Medulla oblongata (tissue), 1 donor: ENCODE measurements around the gene CSMD2.

Experiments used
- DNase-seq: peaks from one replicate; pipeline ENCODE4 v3.0.0-alpha.2; 2015; ENCODE audit errors: extremely low spot score

The CSMD2 gene

GRCh38 chr1:33962061-33962460, 203.0 kb downstream of the CSMD2 start:
- DNase-seq = no peak

DNA sequence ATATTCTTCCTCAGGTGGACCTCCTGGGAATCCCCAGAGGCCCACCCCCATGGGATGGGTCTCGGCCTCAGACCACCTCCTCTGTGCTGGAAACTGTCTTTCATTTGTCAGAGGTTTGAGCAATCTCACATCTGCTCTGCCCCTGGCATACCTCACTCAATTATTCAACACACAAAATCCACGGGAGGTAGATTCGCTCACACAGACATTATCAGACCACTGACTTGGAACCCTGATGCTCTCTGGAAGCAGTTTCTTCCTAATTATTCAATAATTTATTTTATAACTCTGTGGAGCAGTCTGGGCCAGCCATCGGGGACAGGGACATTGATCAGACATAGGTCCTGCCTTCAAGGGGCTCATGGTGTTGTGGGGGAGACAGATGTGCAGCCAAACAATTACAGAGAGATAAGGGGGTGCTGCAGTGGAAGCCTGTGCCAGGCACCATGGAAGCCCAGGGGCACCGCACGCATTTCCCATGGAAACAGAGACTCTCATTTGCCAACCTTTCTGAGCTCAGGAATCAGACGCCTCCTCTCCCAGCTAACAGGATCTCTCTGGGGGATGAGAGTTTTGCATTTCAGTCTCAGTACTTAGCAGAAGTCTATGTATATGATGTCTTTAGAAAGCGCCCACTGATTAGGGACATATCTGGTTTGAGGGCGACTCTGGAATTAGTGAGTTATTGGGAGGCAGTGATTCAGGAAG, 204.7 kb downstream of the CSMD2 start:
- DNase-seq = no peak

- DNase-seq = no peak
Measured at GRCh38 chr1:33957854-33958253, 207.2 kb downstream of the CSMD2 start.

- no peak for DNase-seq
Measured at GRCh38 chr1:33955096-33955495, 209.9 kb downstream of the CSMD2 start.

DNA sequence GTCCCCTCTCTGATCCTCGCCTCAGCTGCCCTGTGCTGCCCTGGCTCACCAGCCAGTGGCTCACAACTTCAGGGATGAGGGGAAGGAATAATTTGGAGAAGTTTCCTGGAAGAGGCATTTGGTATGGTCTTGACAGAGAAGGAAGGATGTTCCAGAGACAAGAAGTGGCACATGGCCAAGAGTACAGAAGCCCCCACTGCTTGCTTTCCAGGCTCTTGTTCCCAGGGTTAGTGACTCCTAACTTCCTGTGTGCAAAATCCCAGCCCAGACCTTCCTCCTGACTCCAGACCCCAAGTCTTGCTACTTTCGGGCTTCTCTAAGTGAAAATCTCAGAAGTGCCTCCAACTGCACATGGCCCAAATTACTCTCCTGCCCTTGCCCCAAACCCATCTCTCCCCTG, 215.5 kb downstream of the CSMD2 start:
- no peak for DNase-seq

DNA sequence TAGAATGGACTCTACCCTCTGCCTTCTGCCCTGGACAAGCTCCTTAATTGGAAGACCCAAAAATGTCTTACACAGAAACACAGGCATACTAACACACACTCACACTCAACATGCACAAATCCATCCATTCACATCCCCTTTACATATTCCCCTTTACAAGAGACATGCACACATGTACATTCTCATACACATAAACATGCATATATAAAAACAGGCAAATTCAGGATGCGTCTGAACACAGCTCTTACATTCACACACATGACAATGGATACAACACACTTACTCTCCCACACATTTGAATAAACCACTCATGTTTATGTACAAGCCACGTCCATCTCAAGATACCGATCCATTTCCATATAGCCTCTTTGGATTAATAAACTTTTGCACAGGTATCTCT, 216.7 kb downstream of the CSMD2 start:
- DNase-seq = no peak

DNA sequence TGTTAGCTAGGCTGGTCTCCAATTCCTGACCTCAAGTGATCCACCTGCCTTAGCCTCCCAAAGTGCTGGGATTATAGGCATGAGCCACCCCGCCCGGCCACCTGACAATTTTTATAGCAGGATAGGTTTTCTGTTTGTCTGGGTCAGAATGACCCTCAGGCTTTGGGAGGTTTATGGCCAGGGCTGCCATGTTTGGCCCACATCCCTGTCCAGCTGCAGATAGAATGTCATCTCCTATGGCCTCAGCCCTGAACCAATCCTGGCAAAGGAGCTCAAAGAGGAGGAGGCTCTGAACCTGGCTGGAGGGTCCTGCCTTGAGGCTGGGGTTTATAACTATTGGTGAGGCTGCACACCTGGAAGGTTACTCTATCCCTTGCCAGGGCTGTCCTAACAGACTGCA, 218.2 kb downstream of the CSMD2 start:
- no peak for DNase-seq

DNA sequence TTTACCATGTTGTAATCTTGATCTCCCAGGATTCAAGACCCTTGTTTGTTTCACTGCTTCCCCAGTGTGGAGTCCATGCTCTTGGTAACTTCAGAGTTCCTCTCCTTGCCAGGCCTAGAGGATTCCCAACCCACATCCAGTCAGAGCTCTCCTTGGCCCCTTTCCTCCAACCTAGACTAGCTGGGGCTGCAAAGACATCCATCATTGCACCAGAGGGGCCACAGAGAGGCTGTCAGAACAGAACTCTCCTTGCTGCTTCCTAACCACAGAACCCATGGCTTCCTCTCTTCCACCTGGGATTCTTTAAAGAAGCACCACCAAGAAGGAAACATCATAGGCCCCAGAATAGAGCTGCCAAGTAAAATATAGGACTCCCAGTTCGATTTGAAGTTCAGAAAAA, 220.2 kb downstream of the CSMD2 start:
- no peak for DNase-seq

GRCh38 chr1:33943978-33944377, 221.1 kb downstream of the CSMD2 start:
- DNase-seq = no peak

- DNase-seq = no peak
Measured at GRCh38 chr1:33932871-33933270, 232.2 kb downstream of the CSMD2 start.

GRCh38 chr1:33931111-33931475, 233.9 kb downstream of the CSMD2 start:
- no peak for DNase-seq

DNA sequence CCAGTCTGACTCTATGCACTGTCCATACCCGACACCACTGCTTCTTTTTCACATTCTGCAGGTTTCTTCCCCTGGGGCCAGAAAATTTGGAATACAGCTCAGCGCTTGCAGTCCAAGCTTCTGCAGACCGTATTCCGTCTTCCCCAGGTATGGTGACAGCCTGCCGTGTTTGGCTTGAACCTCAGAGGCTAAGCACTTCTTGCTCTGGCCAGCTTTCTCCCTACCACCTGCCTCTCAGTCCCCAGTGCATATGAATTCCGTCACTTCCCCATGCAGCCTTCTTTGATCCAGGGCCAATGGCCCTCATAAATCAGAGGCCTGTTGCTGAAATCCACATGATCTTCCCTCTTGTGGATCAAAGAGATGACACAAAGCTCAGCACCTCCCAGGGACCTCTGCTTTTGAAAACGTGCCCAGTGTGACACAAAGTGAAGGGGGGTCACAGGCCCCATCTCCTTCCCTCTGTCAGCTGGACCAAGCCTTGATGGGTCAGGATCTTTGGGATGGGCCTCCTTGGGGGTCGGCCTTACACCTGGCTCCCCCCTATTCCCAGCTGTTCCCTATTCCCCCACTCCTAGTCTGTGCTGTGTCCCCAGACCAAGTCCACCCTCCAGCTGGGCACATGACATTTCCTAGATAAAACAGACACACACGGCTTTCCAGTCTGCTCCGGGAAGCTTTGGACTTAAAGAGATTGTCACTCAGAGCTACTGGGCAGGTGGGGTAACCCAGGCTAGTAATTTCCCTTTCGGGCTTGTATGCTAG, 234.5 kb downstream of the CSMD2 start:
- DNase-seq = peak; percentile 5

DNA sequence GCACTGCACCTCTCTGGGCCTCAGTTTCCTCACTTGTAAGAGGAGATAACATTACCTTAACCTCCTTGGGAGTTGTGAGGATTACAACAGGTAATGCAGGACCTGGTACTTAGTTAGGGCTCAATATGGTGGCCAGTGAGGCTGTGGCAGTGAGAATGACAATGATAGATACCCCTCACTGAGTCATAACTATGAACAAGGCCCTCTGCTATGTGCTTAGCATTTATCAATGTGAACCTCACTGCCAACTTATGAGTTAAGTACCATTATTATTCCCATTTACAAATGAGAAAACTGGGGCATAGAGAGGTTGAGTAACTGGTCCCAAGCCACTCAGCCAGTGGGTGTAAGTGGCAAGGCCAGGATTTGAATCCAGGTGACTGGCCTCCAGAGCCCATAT, 236.8 kb downstream of the CSMD2 start:
- no peak for DNase-seq

- no peak for DNase-seq
Measured at GRCh38 chr1:33927721-33928120, 237.3 kb downstream of the CSMD2 start.

- DNase-seq = peak; percentile 81
Measured at GRCh38 chr1:33925586-33925985, 239.4 kb downstream of the CSMD2 start.

GRCh38 chr1:33921281-33921680, 243.7 kb downstream of the CSMD2 start:
- DNase-seq = no peak

- DNase-seq = no peak
Measured at GRCh38 chr1:33918368-33918767, 246.7 kb downstream of the CSMD2 start.

DNA sequence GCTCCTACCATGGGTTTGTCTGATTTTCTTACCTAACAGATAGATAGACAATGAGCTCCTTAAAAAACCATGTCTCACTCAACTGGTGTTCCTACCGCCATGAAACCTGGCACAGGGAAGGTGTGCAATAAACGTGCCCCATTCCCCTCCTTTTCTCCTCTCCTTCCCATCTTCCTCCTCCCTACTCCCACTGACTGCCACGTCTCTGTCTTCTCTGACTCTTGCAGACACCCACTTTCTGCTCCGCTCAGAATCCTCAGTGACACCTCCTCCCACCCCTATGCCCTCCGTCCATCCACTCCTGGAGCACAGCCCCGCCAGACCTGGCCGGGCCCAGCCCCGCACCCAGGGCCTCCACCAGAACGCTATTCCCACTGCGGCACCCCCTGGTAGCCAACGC, 248.2 kb downstream of the CSMD2 start:
- DNase-seq = no peak

- DNase-seq = no peak
Measured at GRCh38 chr1:33914531-33914930, 250.5 kb downstream of the CSMD2 start.

DNA sequence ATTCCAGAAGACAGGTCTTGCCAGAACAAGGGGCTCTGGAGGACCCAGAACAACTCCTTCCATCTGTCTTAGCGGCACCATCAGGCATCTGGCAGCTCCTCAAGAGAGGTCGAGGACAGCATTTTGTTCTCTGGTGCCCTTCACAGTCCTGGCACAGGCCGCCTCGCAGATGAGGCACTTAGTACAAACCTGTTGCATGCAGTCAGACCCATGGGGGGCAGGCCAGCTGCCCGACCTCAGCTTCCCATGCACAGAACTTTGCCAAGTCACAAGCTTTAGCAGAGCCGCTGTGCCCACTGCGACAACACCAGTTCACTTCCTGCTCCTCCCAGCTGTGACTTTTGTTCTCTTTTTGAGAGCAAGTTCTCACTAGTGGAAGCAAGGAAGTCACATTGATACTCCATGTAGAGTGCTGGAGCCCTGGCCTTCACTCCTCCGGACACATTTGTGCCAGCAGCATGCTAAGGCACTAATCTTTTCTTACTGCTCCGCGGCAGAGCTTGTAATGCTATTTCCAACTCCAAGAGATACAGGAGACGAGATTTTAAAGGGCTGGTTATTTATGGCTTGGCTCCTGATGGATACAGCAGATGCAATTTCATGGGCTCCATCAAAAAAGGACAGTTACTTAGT, 256.6 kb downstream of the CSMD2 start:
- peak; percentile 11 for DNase-seq

- DNase-seq = no peak
Measured at GRCh38 chr1:33906156-33906555, 258.9 kb downstream of the CSMD2 start.

DNA sequence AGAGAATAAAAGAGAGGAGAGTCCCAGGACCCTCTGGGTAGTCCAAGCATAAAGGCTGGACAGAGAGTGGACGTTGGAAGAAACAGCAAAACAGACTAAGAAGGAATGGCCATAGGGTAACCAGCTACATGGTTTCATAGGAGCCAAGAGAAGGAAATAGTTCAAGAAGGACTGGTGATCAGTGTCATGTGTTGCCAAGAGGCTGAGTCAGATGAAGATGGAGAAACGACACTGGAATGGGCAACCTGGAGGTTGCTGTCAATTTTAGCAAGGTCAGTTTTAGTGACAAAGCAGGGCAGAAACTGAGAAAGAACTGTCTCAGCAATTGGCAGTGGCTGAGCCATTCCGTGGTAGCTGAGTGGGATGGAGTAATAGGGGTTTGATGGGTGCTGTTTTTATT, 259.8 kb downstream of the CSMD2 start:
- DNase-seq = no peak

DNA sequence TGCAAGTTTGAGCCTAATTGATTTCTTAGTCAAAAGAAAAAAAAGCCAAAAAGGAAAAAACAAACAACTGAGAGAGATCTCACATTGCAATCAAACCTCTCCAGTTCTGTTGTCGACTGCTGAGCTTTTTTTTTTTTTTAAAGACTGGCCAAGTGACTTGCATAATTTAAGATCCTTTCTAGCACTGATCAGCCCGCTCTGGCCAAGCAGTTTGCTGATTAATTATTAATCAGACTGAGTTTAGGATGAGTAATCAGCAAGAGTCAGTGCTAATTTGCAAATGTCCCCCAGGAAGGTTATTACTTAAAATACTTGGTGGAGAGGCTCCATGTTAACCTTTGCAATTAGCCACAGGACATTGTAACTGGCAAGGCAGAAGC, 261.8 kb downstream of the CSMD2 start:
- DNase-seq = no peak
